Neural cell (in vitro differentiated cells): ENCODE measurements around the gene ANKS3. TPM values are rescaled to one million over a fixed set of nuclear protein-coding genes. Genes with fewer than 3 reads are reported as not detected.

ENCODE experiments used
- H2AFZ ChIP-seq: fragments of 200-600, 300-800 bp; sonication (generic), shearing (Covaris generic); 2 replicates; pipeline ENCODE4 v1.6.0; 2014; ENCODE audit warnings: low read depth, mild to moderate bottlenecking, antibody characterized with exemption, low read length, moderate library complexity
- H3F3A ChIP-seq: fragments of 200-600 bp; shearing (Covaris generic); 2 replicates; pipeline ENCODE4 v1.6.1; 2016; ENCODE audit warnings: mild to moderate bottlenecking, moderate library complexity, mixed read lengths, antibody characterized with exemption, low read length; ENCODE audit not compliant: insufficient read depth, poor library complexity, severe bottlenecking
- H3K27ac ChIP-seq: fragments of 200-600, 300-800 bp; sonication (generic), shearing (Covaris generic); 2 replicates; pipeline ENCODE4 v1.5.1; 2014; ENCODE audit warnings: mild to moderate bottlenecking, low read length, moderate library complexity
- H3K27me3 ChIP-seq: fragments of 300-800, 200-600 bp; sonication (generic), shearing (Covaris generic); 2 replicates; pipeline ENCODE4 v1.6.0; 2014; ENCODE audit warnings: mild to moderate bottlenecking, low read depth, low read length, moderate library complexity; ENCODE audit not compliant: insufficient read depth
- H3K36me3 ChIP-seq: fragments of 300-800, 200-600 bp; sonication (generic), shearing (Covaris generic); 2 replicates; pipeline ENCODE4 v1.5.1; 2014; ENCODE audit warnings: mild to moderate bottlenecking, antibody characterized with exemption, low read length, moderate library complexity; ENCODE audit not compliant: insufficient read depth
- H3K4me2 ChIP-seq: fragments of 300-800, 200-600 bp; sonication (generic), shearing (Covaris generic); 2 replicates; pipeline ENCODE4 v1.6.0; 2014; ENCODE audit warnings: mild to moderate bottlenecking, low read length
- H3K4me3 ChIP-seq: fragments of 300-800, 200-600 bp; sonication (generic), shearing (Covaris generic); 2 replicates; pipeline ENCODE4 v1.5.1; 2014; ENCODE audit warnings: mild to moderate bottlenecking, low read length, moderate library complexity
- H3K79me2 ChIP-seq: fragments of 200-600 bp; shearing (Covaris generic); replicated peaks from 2 replicates; pipeline ENCODE4 v1.6.0; 2014; ENCODE audit warnings: mild to moderate bottlenecking, low read length, moderate library complexity; ENCODE audit not compliant: insufficient read depth
- H3K9ac ChIP-seq: fragments of 300-800, 200-600 bp; sonication (generic), shearing (Covaris generic); 2 replicates; pipeline ENCODE4 v1.6.1; 2016; ENCODE audit warnings: mild to moderate bottlenecking, low read length, mixed read lengths
- H3K9me2 ChIP-seq: fragments of 200-600 bp; shearing (Covaris generic); 2 replicates; pipeline ENCODE4 v1.6.1; 2016; ENCODE audit warnings: mild to moderate bottlenecking, low read length, mixed read lengths; ENCODE audit not compliant: insufficient read depth
- H3K9me3 ChIP-seq: fragments of 200-600, 300-800 bp; sonication (generic), shearing (Covaris generic); 2 replicates; pipeline ENCODE4 v1.6.1; 2016; ENCODE audit warnings: mild to moderate bottlenecking, mixed run types, low read length, moderate library complexity, mixed read lengths
- H4K20me1 ChIP-seq: fragments of 200-600 bp; shearing (Covaris generic); 2 replicates; pipeline ENCODE4 v1.6.1; 2016; ENCODE audit warnings: mild to moderate bottlenecking, mixed run types; ENCODE audit not compliant: insufficient read depth
- EP300 ChIP-seq: fragments of 450-650 bp; conservative IDR thresholded peaks from 2 replicates; pipeline ENCODE4 v1.6.1; 2014; ENCODE audit warnings: antibody characterized with exemption, mild to moderate bottlenecking, moderate library complexity; ENCODE audit not compliant: poor library complexity, severe bottlenecking
- EZH2 ChIP-seq: fragments of 200-600, 300-800 bp; shearing (Covaris generic), sonication (generic); IDR thresholded peaks from 2 replicates; pipeline ENCODE4 v1.6.1; 2014; ENCODE audit warnings: antibody characterized with exemption, low read length, borderline replicate concordance, mild to moderate bottlenecking; ENCODE audit not compliant: insufficient read depth, poor library complexity, severe bottlenecking
- MXI1 ChIP-seq: fragments of 450-650 bp; conservative IDR thresholded peaks from 2 replicates; pipeline ENCODE4 v1.6.1; 2014; ENCODE audit warnings: antibody characterized with exemption, mild to moderate bottlenecking; ENCODE audit not compliant: poor library complexity, severe bottlenecking
- POLR2AphosphoS5 ChIP-seq: IDR thresholded peaks from 2 replicates; pipeline ENCODE4 v1.6.1; 2012
- RAD21 ChIP-seq: fragments of 450-650 bp; conservative IDR thresholded peaks from 2 replicates; pipeline ENCODE4 v1.6.1; 2014; ENCODE audit warnings: antibody characterized with exemption, mild to moderate bottlenecking, moderate library complexity
- REST ChIP-seq: IDR thresholded peaks from 2 replicates; pipeline ENCODE4 v1.6.1; 2012; ENCODE audit warnings: borderline replicate concordance
- SMC3 ChIP-seq: fragments of 450-650 bp; conservative IDR thresholded peaks from 2 replicates; pipeline ENCODE4 v1.6.1; 2014; ENCODE audit warnings: antibody characterized with exemption, mild to moderate bottlenecking, moderate library complexity; ENCODE audit not compliant: poor library complexity
- polyA plus RNA-seq: library from polyadenylated mRNA; depleted of rRNA; stranded (reverse); fragments of >200 nt; gene quantifications from 2 replicates; pipeline ENCODE4 v1.2.3, GENCODE V29; 2014

ANKS3 gene
- polyA plus RNA-seq, 1 donor from 2014 or later: 53.9 TPM

- Histone ChIP-seq H2AFZ (no peak overlapping the region), H3K27ac (peak overlapping the region; percentile 55), H4K20me1 (no peaks in the 10 kb centered on the region), H3K4me2 (no peak overlapping the region), H3K36me3 (no peaks in the 10 kb centered on the region), H3K79me2 (no peaks in the 10 kb centered on the region), H3K4me3 (no peak overlapping the region), H3K9ac (peak overlapping the region; percentile 48), H3F3A (no peaks in the 10 kb centered on the region), H3K9me3 (no peaks in the 10 kb centered on the region), H3K27me3 (no peaks in the 10 kb centered on the region), H3K9me2 (no peaks in the 10 kb centered on the region)
- no peak for TF ChIP-seq MXI1
- no peak for TF ChIP-seq EP300
- no peak for TF ChIP-seq POLR2AphosphoS5
Observed at GRCh38 chr16:4659363-4660353, 74.4 kb downstream of the ANKS3 start.

GRCh38 chr16:4656695-4657686, 77.1 kb downstream of the ANKS3 start:
- H3K9me3 ChIP-seq: no peaks in the 10 kb centered on the region
- TF ChIP-seq RAD21: no peak
- TF ChIP-seq SMC3: no peak
- no peak for TF ChIP-seq EP300
- TF ChIP-seq EZH2: no peak
- no peak for TF ChIP-seq POLR2AphosphoS5
- no peak for TF ChIP-seq REST
- H3K36me3 ChIP-seq: no peaks in the 10 kb centered on the region

More at GRCh38 chr16:4656695-4657686, 77.1 kb downstream of the ANKS3 start:
- Histone ChIP-seq H2AFZ (no peak overlapping the region), H3K4me3 (no peak overlapping the region), H3K27me3 (no peaks in the 10 kb centered on the region), H3K9me2 (no peaks in the 10 kb centered on the region), H3K4me2 (no peak overlapping the region), H3K79me2 (no peaks in the 10 kb centered on the region), H3K9ac (no peak overlapping the region), H3K27ac (no peak overlapping the region), H4K20me1 (no peaks in the 10 kb centered on the region), H3F3A (no peaks in the 10 kb centered on the region)
